HG03095 (cell line): ENCODE measurements around the gene NFYC.

Source experiments
- ATAC-seq: cut with Tn5 transposase; IDR thresholded peaks from one replicate; pipeline ENCODE4 v1.9.1; 2021; ENCODE audit warnings: moderate library complexity; ENCODE audit not compliant: unreplicated experiment

The NFYC gene

DNA sequence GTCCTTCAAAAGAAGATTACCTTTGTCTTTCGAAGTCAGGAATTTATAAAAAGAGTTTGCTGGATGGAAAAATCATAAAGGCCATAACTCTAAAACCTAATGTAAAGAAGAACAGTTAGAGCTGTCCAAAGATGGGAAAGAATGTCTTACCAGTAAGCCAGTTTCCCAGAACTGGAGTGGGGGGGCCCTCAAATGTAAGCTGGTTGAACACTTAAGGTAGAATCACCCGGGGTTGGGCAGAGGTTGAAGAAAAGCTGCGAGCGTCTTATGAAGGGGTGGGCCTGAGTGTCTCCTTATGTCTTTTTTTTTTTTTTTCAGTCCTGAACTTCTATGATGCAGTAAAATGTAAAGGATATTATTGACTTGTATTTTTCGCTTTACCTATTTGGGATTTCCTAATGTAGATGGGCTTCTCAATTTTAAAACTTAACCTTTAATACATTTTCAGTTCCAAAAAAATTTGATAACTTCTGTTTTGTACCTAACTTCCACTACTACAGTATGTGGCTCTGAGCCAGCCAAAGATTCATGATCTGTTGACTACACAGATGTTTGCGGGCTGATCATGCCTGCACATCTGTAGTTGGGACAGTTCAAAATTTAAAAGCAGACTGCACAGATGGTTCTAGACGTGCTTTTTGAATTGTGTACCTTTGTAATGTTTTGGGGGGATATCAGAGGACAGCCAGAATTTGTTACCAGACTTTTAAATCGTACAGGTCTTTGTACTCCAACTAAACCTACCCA, 43.6 kb downstream of the NFYC start:
- ATAC-seq, result no peak

DNA sequence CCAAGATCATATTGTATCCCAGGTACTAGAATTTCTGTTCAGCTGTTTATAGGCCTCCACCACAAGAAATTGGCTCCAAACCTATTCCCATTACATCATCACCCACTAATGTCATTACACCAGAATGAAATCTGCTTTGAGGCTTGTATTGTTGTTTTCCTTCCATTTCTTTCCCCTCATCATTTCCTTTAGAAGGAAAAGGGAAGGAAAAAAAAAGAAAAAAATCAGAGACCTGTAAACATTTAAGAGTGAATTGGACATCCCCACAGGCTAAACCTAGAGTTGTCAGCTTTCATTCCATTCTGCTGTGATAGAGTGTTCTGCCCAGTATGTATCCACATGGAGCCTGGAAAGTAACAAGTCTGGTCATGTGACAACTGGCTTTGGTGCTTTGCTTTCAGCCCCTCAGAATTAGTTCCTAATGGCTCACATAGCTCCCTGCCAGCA, 44.6 kb downstream of the NFYC start:
- ATAC-seq, result no peak

DNA sequence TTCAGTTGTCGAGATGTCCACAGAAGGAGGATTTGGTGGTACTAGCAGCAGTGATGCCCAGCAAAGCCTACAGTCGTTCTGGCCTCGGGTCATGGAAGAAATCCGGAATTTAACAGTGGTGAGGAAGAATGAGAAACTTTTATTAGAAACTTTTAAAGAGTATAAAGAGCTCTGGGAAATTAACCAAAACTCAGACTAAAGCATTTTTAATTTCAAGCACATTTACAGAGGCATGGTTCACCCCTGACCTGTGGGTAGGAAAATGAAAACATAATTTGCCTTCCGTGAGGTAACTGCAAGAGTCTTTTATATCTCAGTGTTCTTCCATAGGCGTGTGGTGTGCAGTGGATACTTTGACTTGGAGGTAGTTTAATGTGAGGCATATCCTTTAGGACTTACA, 47.3 kb downstream of the NFYC start:
- no peak for ATAC-seq

DNA sequence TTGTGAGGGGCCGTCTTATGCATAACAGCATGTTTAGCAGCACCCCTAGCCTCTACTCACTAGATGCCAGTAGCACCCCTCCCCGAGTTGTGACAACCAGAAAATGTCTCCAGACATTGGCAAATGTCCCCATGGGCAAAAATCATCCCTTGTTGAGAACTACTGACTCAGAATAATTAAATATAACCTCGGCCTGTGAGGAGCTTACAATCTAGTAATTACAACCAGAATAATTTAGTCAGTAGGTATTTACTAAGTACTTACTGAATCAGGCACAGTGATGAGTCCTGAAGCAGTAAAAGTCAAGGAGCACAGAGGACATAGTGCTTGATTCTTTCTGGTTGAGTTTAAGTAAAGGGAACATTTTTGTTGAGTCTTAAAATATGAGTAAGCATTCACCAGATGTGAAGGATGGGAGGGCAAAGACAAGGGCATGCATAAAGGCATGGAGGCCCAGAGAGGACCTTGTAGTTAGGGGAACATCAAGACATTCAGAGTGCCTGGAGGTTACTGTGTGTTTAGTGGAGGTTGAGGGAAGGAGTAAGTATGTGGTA, 48.0 kb downstream of the NFYC start:
- ATAC-seq, result no peak

DNA sequence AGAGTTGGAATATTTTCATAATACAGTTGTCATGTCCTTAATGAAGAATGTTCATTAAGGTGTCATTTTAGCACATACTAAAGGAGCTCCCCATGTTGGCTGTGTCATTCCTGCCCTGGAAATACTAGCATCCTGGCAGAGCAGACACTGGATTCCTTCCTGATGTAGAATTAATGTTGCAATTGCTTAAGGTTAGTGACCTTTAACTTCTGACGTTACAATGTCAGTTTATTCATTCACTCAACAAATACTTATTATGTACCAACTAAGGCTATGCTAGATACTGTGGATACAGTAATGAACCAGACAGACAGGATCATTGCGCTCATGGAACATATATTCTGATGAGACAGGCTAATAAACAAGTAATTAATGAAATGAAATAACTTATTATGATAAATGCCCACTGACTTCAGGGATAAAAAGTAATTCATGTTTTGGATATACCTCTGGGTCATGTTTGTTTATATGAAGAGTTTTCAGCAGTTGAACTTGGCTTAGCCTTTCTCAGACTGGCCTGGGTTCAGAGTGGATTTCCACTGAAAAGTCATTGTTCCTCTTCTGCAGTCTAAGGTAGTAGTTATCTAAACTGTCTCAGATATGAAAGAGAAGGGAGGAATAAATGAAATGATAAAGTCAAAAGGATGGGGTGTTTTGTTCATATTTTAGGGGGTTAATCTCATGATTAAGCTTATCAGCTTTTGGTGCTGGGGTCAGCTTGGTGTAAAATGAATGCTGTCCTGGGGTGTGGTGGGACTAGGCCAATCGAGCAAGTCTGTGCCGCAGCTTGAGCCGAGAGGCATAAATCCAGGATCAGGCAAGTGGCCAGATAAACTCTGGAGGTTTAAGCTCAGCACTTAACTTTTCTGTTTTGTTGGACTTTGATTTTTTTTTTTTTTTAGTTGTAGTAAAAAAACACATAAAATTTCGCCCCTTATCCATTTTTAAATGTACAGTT, 48.8 kb downstream of the NFYC start:
- ATAC-seq, result no peak

DNA sequence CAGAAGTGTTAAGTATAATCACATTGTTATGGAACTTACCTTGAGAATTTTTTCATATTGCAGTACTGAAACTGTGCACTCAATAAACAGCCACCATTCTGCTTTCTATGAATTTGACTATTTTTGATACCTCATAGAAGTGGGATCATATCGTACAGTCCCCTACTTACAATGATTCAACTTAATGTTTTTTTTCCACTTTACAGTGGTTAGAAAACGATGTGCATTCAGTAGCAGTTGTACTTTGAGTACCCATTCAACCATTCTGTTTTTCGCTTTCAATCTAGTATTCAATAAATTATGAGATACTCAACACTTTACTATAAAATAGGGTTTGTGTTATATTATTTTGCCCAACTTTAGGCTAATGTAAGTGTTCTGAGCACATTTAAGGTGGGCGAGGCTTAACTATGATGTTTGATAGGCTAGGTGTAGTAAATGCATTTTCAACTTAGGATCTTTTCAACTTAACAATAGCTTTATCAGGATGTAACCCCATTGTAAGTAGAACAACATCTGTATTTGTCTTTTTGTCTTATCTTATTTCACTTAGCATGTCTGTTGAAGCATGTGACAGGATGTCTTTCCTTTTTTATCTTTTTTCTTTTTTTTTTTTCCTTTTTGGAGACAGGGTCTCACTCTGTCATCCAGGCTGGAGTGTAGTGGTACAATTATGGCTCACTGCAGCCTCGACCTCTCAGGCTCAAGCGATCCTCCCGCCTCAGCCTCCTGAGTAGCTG, 49.7 kb downstream of the NFYC start:
- no peak for ATAC-seq

DNA sequence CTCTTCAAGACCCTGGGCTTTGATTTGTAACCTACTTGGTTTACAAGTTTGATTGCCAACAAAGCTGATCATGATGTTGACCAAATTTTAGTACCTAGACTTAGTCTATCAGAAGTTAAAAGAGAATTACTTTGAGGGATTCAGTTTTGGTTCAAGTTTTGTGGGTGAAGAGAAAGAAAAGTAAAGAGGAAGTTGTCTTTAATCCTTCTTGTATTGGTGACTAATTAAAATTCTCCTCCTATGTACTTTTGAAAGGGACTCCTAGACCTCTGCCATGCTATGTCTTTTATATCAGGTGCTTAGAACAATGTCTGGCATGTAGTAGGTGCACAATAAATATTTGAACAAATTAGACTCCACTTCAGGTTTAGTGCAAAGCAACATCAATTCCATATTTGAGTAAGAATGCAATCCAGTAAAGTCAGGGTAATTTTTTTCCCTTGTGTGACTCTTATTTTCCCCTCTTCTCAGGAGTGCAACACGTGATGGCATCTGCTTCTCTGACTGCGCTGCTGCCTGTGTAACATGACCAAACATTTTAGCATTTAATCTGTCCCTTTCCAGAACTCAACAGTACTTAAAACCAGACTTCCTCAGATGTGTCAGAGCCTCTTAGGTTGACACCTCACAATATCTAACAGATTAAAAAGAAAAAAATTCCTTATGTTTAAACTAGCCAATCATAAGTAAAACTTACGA, 51.0 kb downstream of the NFYC start:
- no peak for ATAC-seq

DNA sequence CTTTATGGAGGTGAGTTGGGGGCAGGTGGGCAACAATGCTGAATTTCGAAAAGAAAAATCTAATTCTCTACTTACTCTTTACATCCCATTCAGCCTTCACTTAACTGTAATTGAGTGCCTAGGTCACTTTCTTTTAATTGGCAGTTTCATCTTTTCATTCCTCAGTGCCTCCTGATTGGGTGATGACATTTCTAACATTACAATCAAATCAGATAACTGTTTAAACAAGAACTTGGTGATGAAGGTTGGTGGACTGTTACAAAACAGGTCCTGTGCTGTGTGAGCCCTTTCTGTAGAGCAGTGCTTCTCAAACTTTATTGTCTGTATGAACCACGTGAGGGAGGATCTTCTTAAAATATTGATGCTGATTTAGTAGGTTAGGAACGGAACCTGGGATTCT, 51.9 kb downstream of the NFYC start:
- ATAC-seq, result no peak

DNA sequence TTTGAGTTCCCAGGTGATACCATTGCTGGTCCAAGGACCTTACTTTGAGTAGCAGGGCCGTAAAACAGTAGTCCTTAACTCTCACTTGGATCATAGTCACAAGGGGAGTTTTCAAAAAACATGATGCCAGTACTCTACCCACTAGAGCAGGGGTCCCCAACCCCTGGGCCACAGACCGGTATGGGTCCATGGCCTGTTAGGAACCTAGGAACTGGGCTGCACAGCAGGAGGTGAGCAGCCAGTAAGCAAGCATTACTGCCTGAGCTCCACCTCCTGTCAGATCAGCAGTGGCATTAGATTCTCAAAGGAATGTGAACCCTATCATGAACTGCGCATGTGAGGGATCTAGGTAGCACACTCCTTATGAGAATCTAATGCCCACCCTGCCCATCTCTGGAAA, 52.4 kb downstream of the NFYC start:
- ATAC-seq, result no peak

DNA sequence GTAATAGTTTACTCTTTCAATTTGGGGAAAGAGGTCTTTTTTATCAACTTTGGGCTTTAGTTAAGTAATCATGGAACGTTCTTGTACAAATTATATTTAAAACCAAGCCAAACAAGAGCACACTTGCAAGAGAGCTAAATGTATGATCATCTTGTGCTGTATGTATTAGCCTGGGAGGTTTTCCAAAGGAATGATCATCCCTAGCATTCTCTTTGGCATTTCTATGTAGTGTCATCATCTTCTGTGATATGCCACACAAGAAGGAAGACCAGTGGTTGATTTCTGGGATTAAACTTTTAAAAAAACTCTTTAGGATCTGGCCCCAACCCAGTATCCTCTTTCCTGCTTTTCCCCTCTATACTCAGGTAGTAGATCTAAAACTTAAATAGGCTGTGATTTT, 53.7 kb downstream of the NFYC start:
- no peak for ATAC-seq

DNA sequence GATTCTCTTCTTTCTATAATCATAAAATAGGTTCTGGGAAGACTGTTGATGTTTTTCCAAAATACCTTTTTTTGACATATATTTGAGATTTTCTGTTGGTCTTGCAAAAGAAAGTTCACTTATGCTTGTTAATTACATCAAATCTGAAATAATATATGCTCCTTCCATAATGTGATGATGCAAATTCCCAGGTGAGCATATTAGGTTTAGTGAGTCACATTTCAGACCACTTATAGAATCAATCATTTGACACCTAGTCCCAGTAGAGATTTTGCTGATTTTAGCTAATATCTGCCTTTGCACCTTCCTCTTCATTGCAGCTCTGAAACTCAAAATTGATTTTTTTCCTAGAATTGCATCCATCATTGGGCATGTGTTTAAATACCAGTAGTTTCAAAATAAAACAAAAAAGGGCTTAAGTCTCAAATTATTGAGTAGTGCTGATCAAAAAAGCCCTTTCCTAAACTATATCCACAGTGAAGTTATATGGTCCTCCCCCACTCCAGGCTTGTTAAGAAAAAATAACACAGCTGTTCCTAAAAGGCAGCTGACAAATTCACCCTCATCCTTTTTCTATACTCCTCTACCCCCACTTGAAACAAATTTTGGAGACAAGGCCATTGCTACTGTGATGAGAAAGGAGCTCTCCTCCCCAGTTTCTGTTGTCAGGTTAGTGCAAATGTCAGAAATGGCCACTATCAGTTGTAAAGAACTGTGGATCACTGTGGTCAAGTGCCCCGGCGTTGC, 55.0 kb downstream of the NFYC start:
- ATAC-seq, result no peak

DNA sequence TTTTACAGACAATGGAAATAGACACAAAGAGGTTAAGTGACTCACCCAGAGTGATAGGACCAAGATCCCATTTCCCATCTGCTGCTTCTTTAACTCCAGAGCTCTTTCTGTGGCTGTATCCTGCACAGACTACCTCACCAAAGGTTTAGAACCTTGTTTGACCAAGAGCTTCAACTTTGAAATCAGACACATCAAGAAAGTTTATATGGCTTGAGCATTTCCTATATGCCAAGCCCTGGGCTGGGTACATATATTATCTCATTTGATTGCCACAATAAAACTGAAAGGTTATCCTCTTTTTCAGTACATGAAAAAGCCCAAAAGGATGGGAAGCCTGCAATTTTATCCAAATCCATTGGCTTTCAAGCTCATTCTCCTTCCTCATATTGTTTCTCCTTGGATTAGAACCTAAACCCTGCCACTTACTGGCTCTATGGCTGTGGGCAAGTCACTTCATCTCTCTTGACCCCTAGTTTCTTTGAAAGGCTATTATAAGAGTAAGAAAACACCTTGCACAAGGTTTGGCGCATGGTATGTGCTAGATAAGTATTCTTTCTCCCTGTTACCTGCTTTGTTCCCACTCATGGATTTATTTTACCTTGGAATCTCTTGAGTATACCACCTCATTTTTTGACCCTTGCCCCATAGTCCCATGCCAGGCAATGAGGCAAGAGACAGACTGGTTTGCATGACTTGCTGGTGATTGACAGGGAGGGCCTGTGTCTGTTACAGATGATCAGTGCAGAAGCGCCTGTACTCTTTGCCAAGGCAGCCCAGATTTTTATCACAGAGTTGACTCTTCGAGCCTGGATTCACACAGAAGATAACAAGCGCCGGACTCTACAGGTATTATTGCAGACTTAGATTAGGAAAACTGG, 57.6 kb downstream of the NFYC start:
- no peak for ATAC-seq

DNA sequence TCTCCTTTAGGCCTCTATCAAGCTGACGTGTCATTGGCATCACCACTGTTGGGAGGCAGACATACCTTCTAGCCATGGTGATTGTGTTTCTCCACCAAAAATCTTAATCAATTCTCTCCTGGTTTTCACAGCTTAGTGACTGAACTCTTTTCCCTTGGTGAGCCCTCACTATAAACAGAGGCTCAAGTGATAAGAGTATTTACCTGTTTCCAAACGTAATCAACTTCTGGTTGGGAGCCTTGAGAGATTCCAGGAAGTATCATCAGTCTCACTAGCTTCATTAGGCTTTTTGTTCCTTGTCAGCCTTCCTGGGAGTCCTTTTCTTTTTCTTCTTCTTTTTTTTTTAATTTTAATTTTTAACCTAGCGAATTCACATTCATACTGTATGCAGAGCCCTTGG, 58.3 kb downstream of the NFYC start:
- ATAC-seq, result no peak

DNA sequence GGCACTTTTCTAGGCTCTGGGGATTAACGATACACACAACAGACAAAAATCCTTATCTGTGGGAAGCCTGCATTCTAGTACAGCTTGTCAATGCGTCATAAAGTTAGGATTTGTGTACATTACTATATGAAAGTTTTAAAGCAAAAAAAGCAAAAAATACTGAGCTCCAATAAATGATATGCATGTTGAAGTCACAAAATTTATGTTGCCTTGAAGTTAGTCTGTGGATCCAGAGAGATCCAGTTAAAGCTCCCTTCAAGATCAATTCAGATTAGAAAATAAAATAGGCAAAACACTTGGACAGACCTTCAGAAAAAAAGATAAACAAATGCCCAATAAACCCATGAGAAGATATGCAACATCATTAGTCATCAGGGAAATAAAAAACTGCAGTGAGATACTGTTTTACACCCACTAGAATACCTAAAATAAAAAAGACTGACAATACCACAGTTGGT, 59.0 kb downstream of the NFYC start:
- no peak for ATAC-seq

DNA sequence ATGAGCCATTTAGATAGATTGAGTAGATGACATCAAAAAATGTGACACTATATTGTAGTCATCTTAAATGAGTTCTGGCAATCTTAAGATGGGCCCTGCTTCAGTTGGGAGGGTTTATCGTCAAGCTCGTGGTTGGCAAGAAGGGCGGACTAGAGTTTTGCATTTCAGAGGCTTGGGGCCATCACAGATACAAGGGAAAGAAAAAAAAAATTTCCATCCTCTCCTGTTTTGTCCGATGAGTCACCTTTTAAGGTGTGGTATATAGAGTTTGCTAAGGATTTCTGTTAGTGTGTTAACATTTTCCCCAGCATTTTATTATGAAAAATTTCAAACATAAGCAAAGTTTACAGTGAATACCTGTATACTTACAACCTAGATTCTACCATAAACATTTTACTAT, 60.3 kb downstream of the NFYC start:
- no peak for ATAC-seq

DNA sequence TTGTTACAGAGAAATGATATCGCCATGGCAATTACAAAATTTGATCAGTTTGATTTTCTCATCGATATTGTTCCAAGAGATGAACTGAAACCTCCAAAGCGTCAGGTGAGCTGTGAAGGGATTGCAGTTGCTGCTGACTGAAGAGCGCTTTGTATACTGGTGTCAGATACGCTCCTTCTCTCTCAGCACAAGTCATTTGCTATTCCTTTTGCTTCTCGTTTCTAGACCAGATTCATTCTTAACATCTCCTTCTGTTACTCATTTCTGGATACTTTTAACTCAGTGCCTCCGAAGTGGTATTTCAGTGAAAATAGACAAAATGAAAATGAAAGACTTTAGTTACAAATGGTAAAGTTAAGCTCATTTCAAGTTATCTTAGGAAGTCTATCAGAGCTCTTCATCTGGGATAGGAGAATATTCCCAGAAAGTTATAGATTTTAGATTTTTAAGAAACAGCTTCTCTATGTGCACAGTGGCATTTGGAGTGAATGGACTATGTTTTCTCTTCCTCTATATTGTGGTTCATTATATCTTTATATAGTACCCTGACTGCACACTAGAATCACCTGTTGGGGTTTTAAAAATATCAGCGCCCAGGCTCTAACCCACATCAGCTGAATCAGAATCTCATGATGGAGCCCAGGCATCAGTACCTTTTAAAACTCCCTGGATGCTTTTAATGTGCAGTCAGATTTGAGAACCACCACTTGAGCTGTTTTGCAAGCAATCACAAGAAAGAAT, 61.8 kb downstream of the NFYC start:
- peak; percentile 56 for ATAC-seq

DNA sequence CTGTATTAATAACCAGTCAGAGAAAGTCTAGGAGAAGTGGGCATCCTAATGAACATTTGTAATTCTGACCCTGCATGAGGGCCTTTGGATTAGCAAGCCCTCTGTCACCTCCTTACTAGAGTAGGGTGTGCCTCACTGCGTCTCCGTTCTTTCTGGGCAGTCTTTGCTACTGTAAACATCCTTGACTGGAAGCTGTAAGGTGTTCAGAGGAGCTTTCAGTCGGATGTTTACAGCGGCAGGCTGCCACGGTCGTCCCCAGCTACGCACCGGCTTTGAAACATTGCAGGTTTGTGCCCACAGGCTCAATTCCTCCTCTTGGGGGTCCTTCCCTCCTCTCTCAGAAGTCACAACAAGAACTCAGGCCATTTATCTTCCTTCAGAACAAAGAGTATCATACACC, 62.7 kb downstream of the NFYC start:
- no peak for ATAC-seq

DNA sequence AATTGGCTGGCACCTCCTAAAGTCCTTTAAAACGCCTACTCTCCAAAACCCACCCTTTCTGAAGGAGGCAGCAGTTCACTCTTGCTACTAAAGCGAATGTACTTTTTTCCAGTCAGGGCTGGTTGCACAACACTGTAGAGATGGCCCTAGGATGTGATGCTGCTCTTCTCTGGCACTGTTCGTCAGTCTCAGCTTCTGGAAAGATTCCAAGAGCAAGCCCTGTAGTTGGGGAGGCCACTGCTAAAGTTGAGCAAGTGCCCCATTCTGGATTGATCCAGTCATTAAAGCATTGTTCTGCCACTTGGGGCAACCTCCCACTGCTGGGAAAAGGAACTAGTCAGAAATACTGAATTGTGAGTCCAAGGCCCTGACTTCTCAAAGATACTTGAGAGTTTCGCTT, 63.6 kb downstream of the NFYC start:
- ATAC-seq, result no peak
